ENCODE results near the gene CELA1.

DNA sequence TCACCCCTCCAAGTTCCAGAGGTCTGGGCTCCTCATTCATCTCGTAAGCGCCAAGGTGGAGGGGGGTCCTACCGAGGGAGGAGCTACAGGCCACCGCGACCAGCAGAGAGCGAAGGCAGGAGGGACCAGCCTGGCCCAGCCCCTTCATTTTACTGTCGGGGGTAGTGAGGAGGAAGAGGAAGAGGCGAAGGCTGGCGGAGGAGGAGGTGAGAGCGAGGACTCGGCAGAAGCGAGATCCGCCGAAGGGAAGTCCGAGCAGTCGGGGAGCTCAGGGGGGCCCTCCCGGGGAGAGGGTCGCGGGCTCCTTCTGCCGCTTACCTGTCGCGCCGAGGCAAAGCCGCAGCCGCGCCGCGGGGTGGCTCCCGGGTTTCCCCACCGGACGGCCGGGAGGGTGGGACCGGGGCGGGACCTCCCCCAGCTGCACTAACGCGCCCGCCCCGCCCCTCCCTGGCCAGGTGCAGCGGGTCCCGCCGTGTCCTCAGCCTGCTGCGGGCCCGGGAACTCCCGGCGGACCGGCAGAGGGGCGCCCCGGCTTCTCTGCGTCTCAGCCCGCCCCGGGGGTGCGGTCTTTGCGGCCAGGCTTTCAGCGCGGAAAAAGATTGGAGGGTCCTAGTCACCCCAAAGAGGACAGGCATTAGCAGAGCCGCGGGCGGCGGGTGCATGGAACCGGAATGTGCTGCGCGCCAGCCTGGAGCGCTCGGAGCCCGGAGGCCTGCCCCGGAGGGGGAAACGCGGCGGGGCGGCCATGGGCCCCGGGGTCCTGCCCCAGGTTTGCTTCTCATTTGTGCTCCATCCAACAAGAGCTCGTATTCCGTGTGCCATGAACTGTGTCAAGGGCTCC, 45.0 kb upstream of the CELA1 start, which contains the start of gene GALNT6:
- TF ChIP-seq, protein P1, sequence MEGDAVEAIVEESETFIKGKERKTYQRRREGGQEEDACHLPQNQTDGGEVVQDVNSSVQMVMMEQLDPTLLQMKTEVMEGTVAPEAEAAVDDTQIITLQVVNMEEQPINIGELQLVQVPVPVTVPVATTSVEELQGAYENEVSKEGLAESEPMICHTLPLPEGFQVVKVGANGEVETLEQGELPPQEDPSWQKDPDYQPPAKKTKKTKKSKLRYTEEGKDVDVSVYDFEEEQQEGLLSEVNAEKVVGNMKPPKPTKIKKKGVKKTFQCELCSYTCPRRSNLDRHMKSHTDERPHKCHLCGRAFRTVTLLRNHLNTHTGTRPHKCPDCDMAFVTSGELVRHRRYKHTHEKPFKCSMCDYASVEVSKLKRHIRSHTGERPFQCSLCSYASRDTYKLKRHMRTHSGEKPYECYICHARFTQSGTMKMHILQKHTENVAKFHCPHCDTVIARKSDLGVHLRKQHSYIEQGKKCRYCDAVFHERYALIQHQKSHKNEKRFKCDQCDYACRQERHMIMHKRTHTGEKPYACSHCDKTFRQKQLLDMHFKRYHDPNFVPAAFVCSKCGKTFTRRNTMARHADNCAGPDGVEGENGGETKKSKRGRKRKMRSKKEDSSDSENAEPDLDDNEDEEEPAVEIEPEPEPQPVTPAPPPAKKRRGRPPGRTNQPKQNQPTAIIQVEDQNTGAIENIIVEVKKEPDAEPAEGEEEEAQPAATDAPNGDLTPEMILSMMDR (IDR thresholded peaks at IDR 0.05) = no peak
- TF ChIP-seq POLR2AphosphoS5 (IDR thresholded peaks at IDR 0.05) = peak in 2 of 3 donors; percentile 39 to 47
- TF ChIP-seq POLR2A (IDR thresholded peaks at IDR 0.05) = peak; percentile 34

All from transverse colon (tissue), 4 donors.